ENCODE measurements around the gene ATP11B.
A peak's percentile ranks its signal among the peaks of the same experiment; 100 is the strongest.
"Not testable (repeated sequence)": the region's sequence is repeated elsewhere in the genome, so short reads cannot be mapped to it uniquely, and the experiment has no call there.

ATP11B gene

GRCh38 chr3:182811269-182811596 lies 17.9 kb downstream of the ATP11B start:
- no peak overlapping the region for H3K4me3 ChIP-seq (ENCODE audit: control insufficient read depth, low read depth, low read length)
- no peak for TF ChIP-seq CTCF (conservative IDR thresholded peaks at IDR 0.05; ENCODE audit: control insufficient read depth, insufficient read depth, low read depth, low read length)
- no peak for DNase-seq (ENCODE audit: low read depth)

- H3K4me3 ChIP-seq (ENCODE audit: control insufficient read depth, low read depth, low read length), result no peak overlapping the region
- TF ChIP-seq CTCF (conservative IDR thresholded peaks at IDR 0.05; ENCODE audit: control insufficient read depth, insufficient read depth, low read depth, low read length), result no peak
- no peak for DNase-seq (ENCODE audit: low read depth)
Observed at GRCh38 chr3:182812123-182812522, 18.8 kb downstream of the ATP11B start.

- H3K4me3 ChIP-seq (ENCODE audit: control insufficient read depth, low read depth, low read length), result no peak overlapping the region
- TF ChIP-seq CTCF (conservative IDR thresholded peaks at IDR 0.05; ENCODE audit: control insufficient read depth, insufficient read depth, low read depth, low read length), result no peak
- DNase-seq (ENCODE audit: low read depth), result peak; percentile 3
Observed at GRCh38 chr3:182814419-182815062, 21.2 kb downstream of the ATP11B start.

GRCh38 chr3:182816181-182816580 lies 22.9 kb downstream of the ATP11B start:
- no peak for DNase-seq (ENCODE audit: low read depth)
- no peak overlapping the region for H3K4me3 ChIP-seq (ENCODE audit: control insufficient read depth, low read depth, low read length)
- TF ChIP-seq CTCF (conservative IDR thresholded peaks at IDR 0.05; ENCODE audit: control insufficient read depth, insufficient read depth, low read depth, low read length), result no peak

GRCh38 chr3:182818296-182818978 lies 25.1 kb downstream of the ATP11B start:
- TF ChIP-seq CTCF (conservative IDR thresholded peaks at IDR 0.05; ENCODE audit: control insufficient read depth, insufficient read depth, low read depth, low read length), result no peak
- H3K4me3 ChIP-seq (ENCODE audit: control insufficient read depth, low read depth, low read length), result no peak overlapping the region
- no peak for DNase-seq (ENCODE audit: low read depth)

GRCh38 chr3:182821221-182821981 lies 28.1 kb downstream of the ATP11B start:
- DNase-seq (ENCODE audit: low read depth), result no peak
- no peak overlapping the region for H3K4me3 ChIP-seq (ENCODE audit: control insufficient read depth, low read depth, low read length)
- TF ChIP-seq CTCF (conservative IDR thresholded peaks at IDR 0.05; ENCODE audit: control insufficient read depth, insufficient read depth, low read depth, low read length), result no peak

- H3K4me3 ChIP-seq (ENCODE audit: control insufficient read depth, low read depth, low read length); DNase-seq (ENCODE audit: low read depth): not testable (repeated sequence)
Observed at GRCh38 chr3:182822260-182822659, 29.0 kb downstream of the ATP11B start.
